PC-3 (cell line): ENCODE results near the gene HIVEP3. TPM values are rescaled to one million over a fixed set of nuclear protein-coding genes. Genes with fewer than 3 reads are reported as not detected.
A peak's percentile ranks its signal among the peaks of the same experiment; 100 is the strongest.

Experiments
- ATAC-seq: fragments of 200-7000 bp; cut with Tn5 transposase; 2 replicates; pipeline ENCODE4 v1.9.1; 2020; ENCODE audit warnings: mild to moderate bottlenecking, moderate library complexity
- BruUV-seq: library from RNA; stranded (reverse); fragments of 400-500 nt; replicated peaks from 2 replicates; lab custom pipeline; 2021; lab: Mats Ljungman, UMichigan
- CTCF ChIA-PET: fragments of 300-600 bp; sonication (Branson Sonifier 250); formaldehyde crosslinking; loops from one replicate; lab custom pipeline; 2022; ENCODE audit warnings: antibody characterized with exemption; lab: Charles Lee
- POLR2A ChIA-PET: fragments of 300-600 bp; sonication (Branson Sonifier 250); formaldehyde crosslinking; loops from one replicate; lab custom pipeline; 2022; ENCODE audit warnings: antibody characterized with exemption; ENCODE audit not compliant: unreplicated experiment; lab: Charles Lee
- DNase-seq: peaks from one replicate; pipeline ENCODE4 v3.0.0-alpha.2; 2015
- H2AFZ ChIP-seq: fragments of 300-600 bp; sonication (generic); 2 replicates; pipeline ENCODE4 v1.6.0; 2016; ENCODE audit warnings: antibody characterized with exemption, low read length
- H3F3A ChIP-seq: fragments of 300-600 bp; sonication (generic); one replicate; pipeline ENCODE4 v1.6.0; 2017; ENCODE audit warnings: antibody characterized with exemption, low read length, control low read depth, mild to moderate bottlenecking; ENCODE audit not compliant: unreplicated experiment
- H3K27ac ChIP-seq: fragments of 300-600 bp; sonication (generic); 2 replicates; pipeline ENCODE4 v1.5.1; 2016; ENCODE audit warnings: mild to moderate bottlenecking, low read length
- H3K27me3 ChIP-seq: fragments of 300-600 bp; sonication (generic); 2 replicates; pipeline ENCODE4 v1.6.1; 2016; ENCODE audit warnings: low read length, mixed read lengths
- H3K36me3 ChIP-seq: fragments of 300-600 bp; sonication (generic); 2 replicates; pipeline ENCODE4 v1.6.1; 2016; ENCODE audit warnings: low read depth, mixed run types, low read length, mixed read lengths
- H3K4me1 ChIP-seq: fragments of 300-600 bp; sonication (generic); 2 replicates; pipeline ENCODE4 v1.5.1; 2016; ENCODE audit warnings: low read length; ENCODE audit not compliant: insufficient read depth
- H3K4me2 ChIP-seq: fragments of 300-600 bp; sonication (generic); 2 replicates; pipeline ENCODE4 v1.6.0; 2016; ENCODE audit warnings: low read length
- H3K4me3 ChIP-seq: fragments of 300-600 bp; sonication (generic); 2 replicates; pipeline ENCODE4 v1.5.1; 2016; ENCODE audit warnings: mild to moderate bottlenecking, low read length, mixed read lengths
- H3K79me2 ChIP-seq: fragments of 300-600 bp; sonication (generic); 2 replicates; pipeline ENCODE4 v1.6.1; 2017; ENCODE audit warnings: low read length, mixed read lengths
- H3K9ac ChIP-seq: fragments of 300-600 bp; sonication (generic); 2 replicates; pipeline ENCODE4 v1.6.0; 2016; ENCODE audit warnings: mild to moderate bottlenecking, low read length
- H3K9me2 ChIP-seq: fragments of 300-600 bp; sonication (generic); replicated peaks from 2 replicates; pipeline ENCODE4 v1.6.1; 2016; ENCODE audit warnings: mixed run types, low read length, mixed read lengths
- H3K9me3 ChIP-seq: fragments of 300-600 bp; sonication (generic); 2 replicates; pipeline ENCODE4 v1.6.1; 2016; ENCODE audit warnings: low read length, mixed read lengths
- H4K20me1 ChIP-seq: fragments of 300-600 bp; sonication (generic); 2 replicates; pipeline ENCODE4 v1.6.1; 2016; ENCODE audit warnings: low read length, mixed read lengths
- EZH2 ChIP-seq: fragments of 300-600 bp; sonication (generic); IDR thresholded peaks from one replicate; pipeline ENCODE4 v1.6.1; 2017; ENCODE audit warnings: antibody characterized with exemption, mild to moderate bottlenecking, low read length; ENCODE audit not compliant: unreplicated experiment
- EZH2phosphoT487 ChIP-seq: fragments of 300-600 bp; sonication (generic); IDR thresholded peaks from 2 replicates; pipeline ENCODE4 v1.6.1; 2018; ENCODE audit warnings: mild to moderate bottlenecking, antibody characterized with exemption, low read length, borderline replicate concordance
- intact Hi-C: fragments of 100-400 bp; cut with micrococcal nuclease; formaldehyde crosslinking; loops from 2 replicates; pipeline ENCODE4 v1.9.0; 2023
- total RNA-seq: library from RNA; depleted of rRNA; stranded (reverse); fragments of >200 nt; gene quantifications from 2 replicates; pipeline ENCODE4 v1.2.3, GENCODE V29; 2014
- TF ChIP-seq, protein P1 (sequence below): fragments of 300-600 bp; sonication (generic); conservative IDR thresholded peaks from 2 replicates; pipeline ENCODE4 v1.5.1; 2017; ENCODE audit warnings: antibody characterized with exemption, low read depth, mild to moderate bottlenecking, low read length

HIVEP3 gene
- total RNA-seq, 1 experiment from 2014 or later: 9.8 TPM

DNA sequence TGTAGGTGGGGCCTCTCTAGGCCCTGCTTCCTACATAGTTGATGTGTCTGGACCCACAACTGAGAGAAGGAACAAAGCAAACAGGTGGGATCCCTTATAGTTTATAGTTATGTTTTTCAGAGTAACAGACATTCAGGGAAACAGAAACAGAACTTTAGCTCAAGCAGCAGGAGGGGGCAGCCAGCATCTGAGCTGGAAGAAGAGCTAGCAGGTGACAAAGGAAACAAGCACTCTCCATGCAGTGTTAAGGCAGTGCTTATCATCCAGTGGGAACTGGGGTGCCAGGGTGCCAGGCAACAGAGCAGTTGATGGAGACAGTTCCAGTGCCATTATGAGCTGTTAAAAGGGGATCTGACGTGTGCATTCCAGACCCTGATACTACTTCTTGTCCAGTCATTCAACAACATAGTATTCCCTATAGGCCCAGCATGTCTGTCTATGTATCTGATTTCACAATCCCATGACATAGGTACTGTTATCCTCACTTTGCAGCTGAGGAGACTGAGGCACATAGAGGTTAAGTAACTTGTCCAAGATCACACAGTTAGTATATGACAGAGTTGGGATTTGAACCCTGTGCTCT, 13.5 kb downstream of the HIVEP3 start:
- CTCF ChIA-PET: no interaction called here
- H3K4me3 ChIP-seq: no peak overlapping the region
- no peak overlapping the region for H3K9ac ChIP-seq
- no peaks in the 10 kb centered on the region for H3K9me2 ChIP-seq
- POLR2A ChIA-PET: no interaction called here
- no peaks in the 10 kb centered on the region for H3K9me3 ChIP-seq
- no peak overlapping the region for H3K27ac ChIP-seq
- no peak for ATAC-seq
- no peaks in the 10 kb centered on the region for H3F3A ChIP-seq
- peaks cover 30% of the 10 kb centered on the region for H3K4me1 ChIP-seq
- no peaks in the 10 kb centered on the region for H3K36me3 ChIP-seq
- no peak for DNase-seq
- H4K20me1 ChIP-seq: no peaks in the 10 kb centered on the region
- H3K79me2 ChIP-seq: peaks cover 94% of the 10 kb centered on the region
- intact Hi-C loops: no loop called here
- no TSS peak for BruUV-seq
- H3K4me2 ChIP-seq: no peak overlapping the region
- no peak overlapping the region for H2AFZ ChIP-seq
- no peaks in the 10 kb centered on the region for H3K27me3 ChIP-seq
- TF ChIP-seq EZH2phosphoT487 (no peak), EZH2 (no peak)
- TF ChIP-seq, protein P1, sequence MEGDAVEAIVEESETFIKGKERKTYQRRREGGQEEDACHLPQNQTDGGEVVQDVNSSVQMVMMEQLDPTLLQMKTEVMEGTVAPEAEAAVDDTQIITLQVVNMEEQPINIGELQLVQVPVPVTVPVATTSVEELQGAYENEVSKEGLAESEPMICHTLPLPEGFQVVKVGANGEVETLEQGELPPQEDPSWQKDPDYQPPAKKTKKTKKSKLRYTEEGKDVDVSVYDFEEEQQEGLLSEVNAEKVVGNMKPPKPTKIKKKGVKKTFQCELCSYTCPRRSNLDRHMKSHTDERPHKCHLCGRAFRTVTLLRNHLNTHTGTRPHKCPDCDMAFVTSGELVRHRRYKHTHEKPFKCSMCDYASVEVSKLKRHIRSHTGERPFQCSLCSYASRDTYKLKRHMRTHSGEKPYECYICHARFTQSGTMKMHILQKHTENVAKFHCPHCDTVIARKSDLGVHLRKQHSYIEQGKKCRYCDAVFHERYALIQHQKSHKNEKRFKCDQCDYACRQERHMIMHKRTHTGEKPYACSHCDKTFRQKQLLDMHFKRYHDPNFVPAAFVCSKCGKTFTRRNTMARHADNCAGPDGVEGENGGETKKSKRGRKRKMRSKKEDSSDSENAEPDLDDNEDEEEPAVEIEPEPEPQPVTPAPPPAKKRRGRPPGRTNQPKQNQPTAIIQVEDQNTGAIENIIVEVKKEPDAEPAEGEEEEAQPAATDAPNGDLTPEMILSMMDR: no peak

DNA sequence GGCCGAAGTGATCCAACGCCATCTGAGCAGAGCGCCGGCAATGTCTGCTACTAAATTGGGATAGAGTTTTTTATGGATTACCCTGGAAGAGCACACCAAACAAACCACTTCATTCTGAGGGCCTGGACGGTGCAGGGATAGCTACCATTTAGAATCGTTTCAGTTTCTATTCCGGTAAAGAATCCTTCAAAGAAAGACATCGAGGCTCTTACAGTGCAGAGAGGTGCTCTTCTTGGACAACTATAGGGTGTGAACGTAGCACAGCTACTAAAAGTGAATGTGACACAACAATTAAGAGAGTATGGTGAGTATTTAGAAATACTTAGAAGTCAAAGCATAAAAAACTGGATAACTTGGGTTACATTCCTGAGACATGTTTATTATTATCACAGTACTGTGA, 16.1 kb downstream of the HIVEP3 start:
- DNase-seq (no peak), ATAC-seq (no peak)
- Histone ChIP-seq H3K4me1 (peaks cover 50% of the 10 kb centered on the region), H3K27ac (peak overlapping the region; percentile 80; the same call in 1 of the 2 replicates), H3K9ac (no peak overlapping the region), H3K9me2 (no peaks in the 10 kb centered on the region), H4K20me1 (no peaks in the 10 kb centered on the region), H3K4me2 (peak overlapping the region; percentile 78), H2AFZ (no peak overlapping the region), H3K9me3 (no peaks in the 10 kb centered on the region), H3K79me2 (peaks cover 93% of the 10 kb centered on the region), H3K27me3 (no peaks in the 10 kb centered on the region), H3F3A (no peaks in the 10 kb centered on the region), H3K4me3 (no peak overlapping the region), H3K36me3 (no peaks in the 10 kb centered on the region)
- ChIA-PET CTCF (no interaction called here), POLR2A (no interaction called here)
- intact Hi-C loops: loop anchor here (5.0 kb wide), 2 partner anchors 40 to 60 kb away; no protein-coding TSS in a partner anchor
- BruUV-seq: no TSS peak
- TF ChIP-seq EZH2phosphoT487 (no peak), EZH2 (no peak)
- TF ChIP-seq, protein P1: no peak

DNA sequence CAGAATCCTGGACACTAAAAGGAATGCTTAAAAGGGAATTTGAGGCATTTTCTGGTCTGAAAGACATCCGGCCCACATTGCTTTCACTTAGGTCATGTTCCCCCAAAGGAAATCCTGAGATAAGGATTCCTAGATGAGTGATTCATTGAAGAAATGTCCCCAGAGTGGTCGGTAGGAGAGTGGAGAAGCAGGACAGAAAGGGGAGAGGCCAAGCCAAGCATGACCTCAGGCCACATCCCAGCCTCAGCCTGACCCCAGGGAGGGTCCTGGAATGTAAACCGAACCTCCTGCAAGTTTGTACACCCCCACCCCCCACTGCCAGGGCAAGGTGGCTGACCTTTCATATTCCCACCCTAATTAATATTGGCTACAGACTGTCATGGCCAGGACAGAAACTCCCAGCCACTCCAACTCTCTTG, 16.6 kb downstream of the HIVEP3 start:
- peak; percentile 59 for DNase-seq

More for the DNA sequence above, 16.6 kb downstream of the HIVEP3 start:
- Histone ChIP-seq H3F3A (no peaks in the 10 kb centered on the region), H3K27me3 (no peaks in the 10 kb centered on the region), H2AFZ (no peak overlapping the region), H3K9ac (no peak overlapping the region), H3K36me3 (no peaks in the 10 kb centered on the region), H3K4me3 (no peak overlapping the region), H4K20me1 (no peaks in the 10 kb centered on the region), H3K4me1 (peaks cover 52% of the 10 kb centered on the region), H3K9me3 (no peaks in the 10 kb centered on the region), H3K79me2 (peaks cover 93% of the 10 kb centered on the region), H3K4me2 (peak overlapping the region; percentile 78), H3K9me2 (no peaks in the 10 kb centered on the region), H3K27ac (peak overlapping the region; percentile 80)
- BruUV-seq: no TSS peak
- ChIA-PET CTCF (no interaction called here), POLR2A (no interaction called here)
- peak; percentile 16 for ATAC-seq
- intact Hi-C loops: loop anchor here (5.0 kb wide), 2 partner anchors 40 to 60 kb away; no protein-coding TSS in a partner anchor
- TF ChIP-seq EZH2phosphoT487: no peak
- no peak for TF ChIP-seq EZH2
- TF ChIP-seq, protein P1: no peak
